Mucosa of stomach (tissue), 1 donor: ENCODE measurements around the gene SERGEF.

ENCODE experiments used
- H3K27me3 ChIP-seq: one replicate; pipeline ENCODE4 v1.7.0; 2013; ENCODE audit warnings: mild to moderate bottlenecking, low read length; ENCODE audit not compliant: control insufficient read depth, insufficient read depth
- H3K36me3 ChIP-seq: one replicate; pipeline ENCODE4 v1.7.0; 2013; ENCODE audit warnings: low read length; ENCODE audit not compliant: control insufficient read depth, insufficient read depth
- H3K4me1 ChIP-seq: one replicate; pipeline ENCODE4 v1.7.0; 2013; ENCODE audit warnings: mild to moderate bottlenecking, low read length; ENCODE audit not compliant: control insufficient read depth, insufficient read depth
- H3K4me3 ChIP-seq: one replicate; pipeline ENCODE4 v1.7.0; 2013; ENCODE audit warnings: low read length
- H3K9ac ChIP-seq: one replicate; pipeline ENCODE4 v1.7.0; 2013; ENCODE audit warnings: mild to moderate bottlenecking, low read length, moderate library complexity
- H3K9me3 ChIP-seq: one replicate; pipeline ENCODE4 v1.7.0; 2013; ENCODE audit warnings: mild to moderate bottlenecking, low read length, moderate library complexity; ENCODE audit not compliant: control insufficient read depth
- donor health status: Pancreatic carcinoma.

The SERGEF gene

DNA sequence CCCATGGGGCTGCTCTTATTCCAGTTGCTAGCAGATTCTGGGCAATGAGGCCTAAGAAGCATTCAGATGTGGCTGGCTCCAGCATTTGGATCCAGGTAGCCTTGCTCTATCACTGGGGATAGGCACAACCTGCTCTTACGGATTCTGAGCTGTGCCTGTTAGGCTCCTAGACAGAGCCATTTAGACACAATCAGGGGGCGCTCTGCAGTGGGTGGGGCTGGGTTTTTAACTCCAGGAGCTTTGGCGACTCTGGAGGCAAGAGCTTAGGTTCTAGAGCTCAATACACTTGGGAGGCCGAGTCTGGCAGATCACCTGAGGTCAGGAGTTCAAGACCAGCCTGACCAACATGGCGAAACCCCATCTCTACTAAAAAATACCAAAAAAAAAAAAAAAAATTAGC, 246.3 kb downstream of the SERGEF start:
- Histone ChIP-seq H3K4me3 (no peak overlapping the region), H3K4me1 (peaks cover 15% of the 10 kb centered on the region), H3K27me3 (no peaks in the 10 kb centered on the region), H3K9me3 (no peaks in the 10 kb centered on the region), H3K9ac (no peak overlapping the region), H3K36me3 (no peaks in the 10 kb centered on the region)

DNA sequence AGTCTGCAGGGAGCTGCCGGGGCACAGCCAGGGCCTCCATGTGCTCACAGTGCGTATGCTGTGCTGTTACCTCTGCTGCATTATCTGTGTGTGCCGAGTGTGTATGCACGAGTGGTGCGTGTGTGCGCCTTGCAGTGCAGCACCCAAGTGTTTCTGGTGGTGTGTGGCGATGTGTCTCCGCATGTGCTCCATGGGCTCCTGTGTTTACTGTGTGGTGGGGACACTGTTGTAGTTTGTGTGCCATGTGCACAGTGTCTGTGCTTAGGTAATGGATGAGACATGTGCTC, 246.8 kb downstream of the SERGEF start:
- Histone ChIP-seq H3K4me1 (peaks cover 13% of the 10 kb centered on the region), H3K36me3 (no peaks in the 10 kb centered on the region), H3K9me3 (no peaks in the 10 kb centered on the region), H3K4me3 (no peak overlapping the region), H3K9ac (no peak overlapping the region), H3K27me3 (no peaks in the 10 kb centered on the region)

DNA sequence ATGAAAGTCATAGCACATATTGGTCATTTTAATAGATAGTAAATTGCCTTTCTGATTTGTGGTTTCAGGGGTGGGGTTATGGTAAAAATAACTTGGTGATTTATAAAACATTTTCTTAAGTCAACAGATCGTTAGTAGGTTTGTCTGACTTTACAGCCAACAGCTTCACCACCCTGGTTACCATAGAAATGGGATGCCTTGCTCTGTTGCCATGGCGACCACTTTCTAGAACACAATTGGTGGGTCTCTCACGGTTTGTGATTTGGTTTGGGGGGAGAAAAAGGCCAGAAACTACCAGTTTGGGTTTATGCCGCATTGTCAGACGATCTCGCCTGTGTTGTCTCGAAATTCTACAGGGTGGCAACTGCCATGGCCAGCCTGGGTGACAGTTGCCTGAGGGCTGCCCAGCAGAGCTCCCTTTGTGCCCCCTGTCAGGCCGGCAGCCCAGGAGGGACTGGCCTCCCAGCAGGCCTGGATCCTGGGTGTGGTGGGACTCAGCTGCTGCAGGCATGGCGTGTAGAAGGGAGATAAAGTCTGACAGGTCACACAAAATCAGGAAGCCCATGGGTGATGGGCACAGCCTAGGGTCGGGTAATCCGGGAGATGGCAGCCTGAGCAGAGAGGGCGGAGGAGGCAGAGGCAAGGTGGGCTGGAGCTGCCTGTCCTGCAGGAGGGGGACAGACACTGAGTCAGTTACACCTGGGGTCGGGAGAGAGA, 247.3 kb downstream of the SERGEF start:
- peaks cover 8% of the 10 kb centered on the region for H3K4me1 ChIP-seq
- H3K9ac ChIP-seq: no peak overlapping the region
- H3K4me3 ChIP-seq: no peak overlapping the region
- H3K27me3 ChIP-seq: no peaks in the 10 kb centered on the region
- H3K9me3 ChIP-seq: no peaks in the 10 kb centered on the region
- H3K36me3 ChIP-seq: no peaks in the 10 kb centered on the region

DNA sequence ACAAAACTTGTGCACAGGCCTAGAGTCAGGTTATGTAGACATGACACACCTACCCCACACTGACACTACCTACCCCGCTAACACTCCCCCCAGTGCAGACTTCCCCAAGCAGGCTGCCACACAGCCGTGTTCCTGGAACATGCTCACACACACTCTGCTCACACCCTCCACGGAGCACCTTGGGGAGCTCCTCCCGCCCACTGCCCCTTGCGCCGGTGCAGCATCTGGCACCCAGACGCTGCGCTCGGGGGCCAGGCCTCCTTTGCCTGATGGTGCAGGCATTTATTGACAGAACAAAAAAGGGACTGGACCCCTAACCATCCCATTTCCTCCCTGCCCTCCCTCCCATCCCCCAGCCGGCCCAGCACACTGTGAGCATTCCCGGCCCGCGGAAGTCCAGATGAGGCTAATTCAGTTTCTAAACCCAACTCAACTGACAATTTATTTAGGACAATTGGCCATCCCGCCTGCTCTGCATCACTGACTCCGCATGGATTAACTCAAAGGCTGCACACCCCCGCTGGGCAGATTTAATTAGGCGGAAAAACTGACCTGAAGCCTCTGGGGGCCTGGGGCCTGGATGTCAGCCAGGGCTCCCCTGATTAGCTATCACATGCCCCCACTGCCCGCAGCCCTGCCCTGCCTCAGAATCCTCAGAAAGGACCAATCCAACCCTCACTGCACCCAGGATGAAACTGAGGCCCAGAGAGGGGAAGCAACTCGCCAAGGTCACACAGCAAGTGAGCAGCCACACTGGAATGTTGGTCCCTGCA, 248.2 kb downstream of the SERGEF start:
- Histone ChIP-seq H3K36me3 (no peaks in the 10 kb centered on the region), H3K9ac (no peak overlapping the region), H3K27me3 (no peaks in the 10 kb centered on the region), H3K4me3 (no peak overlapping the region), H3K9me3 (no peaks in the 10 kb centered on the region), H3K4me1 (no peaks in the 10 kb centered on the region)

DNA sequence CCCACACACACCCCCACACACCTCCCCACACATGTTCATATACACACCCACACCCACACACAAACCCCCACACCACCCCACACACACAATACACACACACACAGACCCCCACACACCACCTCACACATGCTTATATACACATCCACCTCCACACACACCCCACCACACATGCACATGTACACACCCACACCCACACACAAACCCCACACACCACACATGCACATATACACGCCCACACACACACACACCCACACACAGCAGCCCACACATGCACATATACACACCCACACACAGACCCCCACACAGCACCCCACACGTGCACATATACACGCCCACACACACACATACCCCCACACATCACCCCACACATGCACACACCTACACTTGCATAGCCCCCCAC, 249.1 kb downstream of the SERGEF start:
- no peaks in the 10 kb centered on the region for H3K27me3 ChIP-seq
- no peaks in the 10 kb centered on the region for H3K4me1 ChIP-seq
- H3K36me3 ChIP-seq: no peaks in the 10 kb centered on the region
- H3K9ac ChIP-seq: no peak overlapping the region
- H3K9me3 ChIP-seq: no peaks in the 10 kb centered on the region
- H3K4me3 ChIP-seq: no peak overlapping the region

DNA sequence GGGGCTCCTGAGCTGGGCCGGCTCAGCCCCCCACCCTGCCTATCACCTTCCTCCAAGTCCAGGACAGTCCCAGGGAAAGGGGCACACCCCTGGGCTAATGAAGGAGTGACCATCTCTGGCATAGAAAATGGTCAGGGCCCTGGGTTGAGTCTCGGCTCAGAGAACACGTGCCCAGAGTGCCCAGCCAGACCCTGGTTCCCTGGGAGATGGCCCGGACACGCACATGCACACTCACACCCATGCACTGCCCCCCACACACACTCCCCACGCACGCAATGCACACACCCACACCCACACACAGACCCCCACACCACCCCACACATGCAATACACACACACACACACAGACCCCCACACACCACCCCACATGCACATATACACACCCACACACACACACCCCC, 249.6 kb downstream of the SERGEF start:
- Histone ChIP-seq H3K27me3 (no peaks in the 10 kb centered on the region), H3K4me3 (no peak overlapping the region), H3K36me3 (no peaks in the 10 kb centered on the region), H3K9ac (no peak overlapping the region), H3K4me1 (no peaks in the 10 kb centered on the region), H3K9me3 (no peaks in the 10 kb centered on the region)

DNA sequence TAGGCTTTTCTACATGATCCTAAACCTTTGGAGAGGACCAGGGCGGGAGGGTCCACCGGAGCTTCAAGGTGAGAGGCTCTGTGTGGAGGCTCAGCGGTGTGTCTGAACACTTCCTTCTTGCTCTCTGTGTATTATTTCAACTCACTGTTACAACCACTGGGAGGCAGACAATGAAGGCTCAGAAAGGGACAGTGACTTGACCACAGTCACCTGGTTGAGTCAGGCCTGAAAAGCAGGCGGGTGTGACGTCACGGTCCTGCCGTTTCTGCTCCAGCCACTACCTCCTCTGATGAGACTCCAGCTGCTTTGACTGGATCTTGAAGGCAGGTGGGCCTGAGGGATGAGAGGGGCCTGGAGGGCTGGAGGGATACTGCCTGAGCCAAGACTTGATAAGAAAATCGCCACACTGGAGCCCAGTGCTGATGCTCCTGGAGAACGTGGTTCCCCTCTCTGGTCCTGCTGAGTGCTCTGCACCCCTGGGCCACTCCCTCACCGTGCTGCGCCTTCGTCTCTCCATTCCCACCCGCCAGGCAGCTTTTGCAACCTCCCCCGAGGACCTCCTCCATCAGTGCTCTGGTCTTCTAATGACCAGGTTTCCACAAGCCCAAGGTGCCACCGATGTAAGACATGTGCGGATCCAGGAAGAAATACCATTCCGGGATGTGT, 250.4 kb downstream of the SERGEF start:
- H3K4me3 ChIP-seq: no peak overlapping the region
- no peaks in the 10 kb centered on the region for H3K4me1 ChIP-seq
- H3K36me3 ChIP-seq: no peaks in the 10 kb centered on the region
- H3K27me3 ChIP-seq: no peaks in the 10 kb centered on the region
- no peak overlapping the region for H3K9ac ChIP-seq
- no peaks in the 10 kb centered on the region for H3K9me3 ChIP-seq

DNA sequence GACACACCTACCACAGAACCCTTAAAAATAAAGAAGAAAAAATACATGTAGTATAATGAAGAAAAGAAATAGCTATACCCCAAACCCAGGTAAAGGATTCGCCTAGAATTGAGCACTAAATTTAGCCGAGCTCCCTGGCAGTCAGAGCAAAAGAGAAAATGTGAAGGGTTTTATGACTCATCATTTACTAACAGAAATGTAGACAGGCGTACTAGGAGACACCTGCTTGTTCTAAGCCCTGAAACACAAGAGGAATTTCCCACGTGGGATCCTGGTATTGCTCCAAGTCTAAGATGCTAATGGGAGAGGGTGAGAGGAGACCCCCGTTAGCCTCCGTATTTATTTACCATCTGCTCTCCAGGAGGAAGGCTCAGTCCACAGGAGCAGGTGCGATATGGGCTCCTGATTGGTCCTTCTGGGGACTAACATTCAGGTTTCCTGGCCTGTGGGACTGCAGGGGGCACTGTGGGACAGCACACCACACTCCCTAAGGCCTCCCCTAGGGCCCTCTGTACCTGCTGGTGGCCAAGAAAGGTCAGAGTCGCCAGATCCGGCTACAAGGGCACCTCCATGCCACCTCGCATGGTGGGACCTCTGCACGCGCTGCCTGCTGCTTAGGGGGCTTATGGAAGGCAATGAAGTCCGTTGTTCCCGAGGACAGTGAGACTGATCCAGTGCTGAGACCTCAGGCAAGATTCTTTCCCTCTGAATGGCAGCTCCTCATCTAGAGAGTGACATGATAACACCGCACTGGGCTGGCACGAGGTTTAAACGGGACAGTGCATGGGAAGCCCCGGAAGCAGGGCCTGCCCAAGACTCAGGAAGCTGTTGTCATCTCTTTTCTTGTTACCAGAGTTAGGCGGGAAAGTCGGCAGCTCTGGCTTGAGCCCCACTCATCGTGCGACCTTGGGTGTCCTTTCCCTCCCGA, 252.5 kb downstream of the SERGEF start:
- Histone ChIP-seq H3K36me3 (no peaks in the 10 kb centered on the region), H3K9ac (no peak overlapping the region), H3K9me3 (no peaks in the 10 kb centered on the region), H3K27me3 (no peaks in the 10 kb centered on the region), H3K4me3 (no peak overlapping the region), H3K4me1 (no peaks in the 10 kb centered on the region)

DNA sequence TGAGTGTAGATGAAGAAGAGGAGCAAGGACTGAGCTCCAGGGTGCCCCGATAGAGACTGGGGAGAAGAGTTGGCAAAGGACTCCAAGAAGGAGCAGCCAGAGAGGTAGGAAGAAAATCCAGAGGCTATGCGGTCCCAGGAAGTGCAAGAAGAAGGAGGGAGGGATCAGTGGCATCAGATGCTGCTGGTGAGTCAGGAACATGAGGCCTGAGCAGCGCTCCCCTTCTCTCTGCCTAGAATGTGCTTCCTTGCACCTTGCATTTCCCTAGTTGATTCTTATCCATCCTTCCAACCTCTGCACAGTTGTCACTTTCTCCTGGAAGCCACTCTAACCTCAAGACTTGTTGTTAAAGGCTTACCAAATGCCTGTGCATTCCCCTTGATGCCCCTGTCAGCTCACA, 257.0 kb downstream of the SERGEF start:
- Histone ChIP-seq H3K9me3 (no peaks in the 10 kb centered on the region), H3K4me1 (no peaks in the 10 kb centered on the region), H3K9ac (no peak overlapping the region), H3K36me3 (no peaks in the 10 kb centered on the region), H3K27me3 (no peaks in the 10 kb centered on the region), H3K4me3 (no peak overlapping the region)

DNA sequence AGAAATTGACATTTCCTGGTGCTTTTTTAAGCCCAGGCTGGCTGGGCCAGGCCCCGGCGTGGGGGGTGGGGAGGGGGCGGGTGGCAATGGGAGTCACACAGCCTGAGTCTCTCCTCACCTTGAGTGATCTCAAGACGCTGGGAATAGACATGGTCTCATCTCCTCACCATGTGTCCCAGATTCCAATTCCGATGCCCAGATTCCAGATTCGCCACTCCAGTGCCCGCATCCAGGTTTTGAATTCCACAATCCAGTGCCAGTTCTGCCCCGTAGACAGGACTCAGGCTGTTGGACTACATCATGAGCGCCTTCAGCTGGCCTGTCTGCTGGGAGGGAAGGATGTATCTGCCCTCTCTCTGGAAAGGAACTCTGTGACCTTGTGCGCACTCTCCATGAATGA, 259.2 kb downstream of the SERGEF start:
- Histone ChIP-seq H3K36me3 (no peaks in the 10 kb centered on the region), H3K27me3 (no peaks in the 10 kb centered on the region), H3K4me1 (no peaks in the 10 kb centered on the region), H3K9me3 (no peaks in the 10 kb centered on the region), H3K4me3 (no peak overlapping the region), H3K9ac (no peak overlapping the region)

DNA sequence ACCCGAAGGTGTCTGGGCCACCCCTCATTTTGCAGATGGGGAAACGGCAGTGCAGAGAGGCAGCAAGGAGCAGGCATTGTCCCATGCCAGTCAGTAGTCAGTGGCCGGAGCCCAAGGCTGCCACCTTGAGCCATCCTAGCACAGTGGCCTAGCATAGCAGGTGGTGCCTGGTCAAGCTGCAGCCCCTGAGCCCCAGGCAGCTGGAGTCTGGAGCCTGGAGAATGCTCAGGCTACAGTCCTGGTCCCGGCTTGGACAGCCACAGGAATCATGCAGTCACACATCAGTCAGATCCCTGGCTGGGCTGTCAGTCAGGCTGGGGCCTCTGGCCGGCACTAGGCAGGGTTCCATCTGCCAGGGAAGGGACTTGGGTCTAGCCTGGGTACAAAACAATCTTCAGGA, 259.7 kb downstream of the SERGEF start:
- Histone ChIP-seq H3K27me3 (no peaks in the 10 kb centered on the region), H3K4me1 (no peaks in the 10 kb centered on the region), H3K9me3 (no peaks in the 10 kb centered on the region), H3K9ac (no peak overlapping the region), H3K4me3 (no peak overlapping the region), H3K36me3 (no peaks in the 10 kb centered on the region)

DNA sequence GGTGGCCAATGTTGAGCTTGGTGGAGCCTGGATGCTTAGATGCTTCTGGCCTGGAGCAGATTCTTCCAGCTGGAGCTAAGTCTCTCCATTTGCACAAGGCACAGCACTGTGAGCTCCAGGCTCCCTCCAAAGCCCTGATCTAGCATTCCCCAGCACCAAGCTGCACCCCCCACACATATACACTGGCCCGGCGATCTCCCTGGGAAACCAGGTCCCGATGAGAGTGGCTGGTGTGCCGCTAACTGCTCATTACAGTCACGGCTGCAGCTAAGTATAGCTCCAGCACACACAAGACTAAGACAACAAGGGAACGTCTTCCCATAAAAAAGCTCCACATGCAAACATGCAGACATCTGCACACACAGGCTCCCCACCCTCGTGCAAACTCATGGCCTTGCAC, 260.7 kb downstream of the SERGEF start:
- H3K27me3 ChIP-seq: no peaks in the 10 kb centered on the region
- no peaks in the 10 kb centered on the region for H3K4me1 ChIP-seq
- H3K4me3 ChIP-seq: no peak overlapping the region
- no peaks in the 10 kb centered on the region for H3K36me3 ChIP-seq
- H3K9ac ChIP-seq: no peak overlapping the region
- no peaks in the 10 kb centered on the region for H3K9me3 ChIP-seq
